WI38 (cell line): ENCODE results near the gene PNRC1.
"Not testable (repeated sequence)": the region's sequence is repeated elsewhere in the genome, so short reads cannot be mapped to it uniquely, and the experiment has no call there.

Experiments used
- H3K4me3 ChIP-seq: 2 replicates; pipeline ENCODE4 v1.5.1; 2011; ENCODE audit warnings: low read depth, mild to moderate bottlenecking, control low read depth, low read length
- CTCF ChIP-seq: IDR thresholded peaks from 2 replicates; pipeline ENCODE4 v1.5.1; 2012; ENCODE audit warnings: low read depth, mild to moderate bottlenecking, control low read depth, low read length

PNRC1 gene

GRCh38 chr6:89080281-89081128, at the start of gene PNRC1:
Gene PNRC1 (plus strand): TSS chr6:89080751. CDS start chr6:89080895, 144 bp downstream.
- no peak for TF ChIP-seq CTCF
- peak within 1 kb of the TSS; percentile 98 for H3K4me3 ChIP-seq

GRCh38 chr6:89032599-89032998, 48.0 kb upstream of the PNRC1 start:
- H3K4me3 ChIP-seq, result no peak overlapping the region
- no peak for TF ChIP-seq CTCF

- no peak overlapping the region for H3K4me3 ChIP-seq
- TF ChIP-seq CTCF, result no peak
Measured at GRCh38 chr6:89033461-89033860, 47.1 kb upstream of the PNRC1 start.

GRCh38 chr6:89034116-89034515, 46.4 kb upstream of the PNRC1 start:
- not testable (repeated sequence) for H3K4me3 ChIP-seq

GRCh38 chr6:89034586-89035251, 45.8 kb upstream of the PNRC1 start:
- H3K4me3 ChIP-seq, result no peak overlapping the region

GRCh38 chr6:89035252-89036101, 45.1 kb upstream of the PNRC1 start:
- TF ChIP-seq CTCF, result no peak
- H3K4me3 ChIP-seq, result peak overlapping the region; percentile 44

More at GRCh38 chr6:89034586-89035251, 45.8 kb upstream of the PNRC1 start:
- TF ChIP-seq CTCF, result no peak

- no peak overlapping the region for H3K4me3 ChIP-seq
- no peak for TF ChIP-seq CTCF
Measured at GRCh38 chr6:89037141-89037900, 43.2 kb upstream of the PNRC1 start.

GRCh38 chr6:89037901-89038293, 42.7 kb upstream of the PNRC1 start:
- not testable (repeated sequence) for H3K4me3 ChIP-seq
